ENCODE data around the gene ARMC6.
"Not testable (repeated sequence)": the region's sequence is repeated elsewhere in the genome, so short reads cannot be mapped to it uniquely, and the experiment has no call there.

ARMC6 gene

DNA sequence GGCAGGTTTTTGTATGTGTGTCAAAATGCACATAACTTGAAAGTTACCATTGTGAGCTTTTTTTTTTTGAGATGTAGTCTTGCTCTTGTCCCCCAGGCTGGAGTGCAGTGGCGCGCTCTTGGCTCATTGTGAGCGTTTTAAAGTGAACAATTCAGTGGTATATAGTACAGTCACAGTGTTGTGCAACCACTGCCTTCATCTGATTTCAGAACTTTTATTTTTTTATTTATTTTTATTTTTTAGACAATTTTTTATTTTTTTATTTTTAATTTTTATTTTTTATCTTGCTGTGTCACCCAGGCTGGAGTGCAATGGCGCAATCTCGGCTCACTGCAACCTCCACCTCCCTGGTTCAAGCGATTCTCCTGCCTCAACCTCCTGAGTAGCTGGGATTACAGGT lies 45.4 kb downstream of the ARMC6 start:
- DNase-seq: no peak

DNA sequence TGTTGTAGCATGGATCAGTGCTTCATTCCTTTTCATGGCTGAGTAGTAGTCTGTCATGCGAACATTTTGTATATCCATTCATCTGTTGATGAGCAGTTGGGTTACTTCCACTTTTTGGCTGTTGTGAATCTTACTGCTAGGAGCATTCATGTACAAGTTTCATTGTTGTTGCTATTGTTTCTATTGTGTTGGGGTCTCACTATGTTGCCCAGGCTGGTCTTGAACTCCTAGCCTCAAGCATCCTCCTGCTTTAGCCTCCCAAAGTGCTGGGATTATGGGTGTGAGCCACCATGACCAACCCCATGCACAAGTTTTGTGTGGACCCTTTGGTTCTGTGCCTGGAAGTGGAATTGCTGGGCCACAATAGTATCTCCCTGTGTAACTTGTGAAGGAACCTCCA lies 46.2 kb downstream of the ARMC6 start:
- DNase-seq: no peak

GRCh38 chr19:19081642-19082151 lies 48.3 kb downstream of the ARMC6 start:
- no peak for DNase-seq

DNA sequence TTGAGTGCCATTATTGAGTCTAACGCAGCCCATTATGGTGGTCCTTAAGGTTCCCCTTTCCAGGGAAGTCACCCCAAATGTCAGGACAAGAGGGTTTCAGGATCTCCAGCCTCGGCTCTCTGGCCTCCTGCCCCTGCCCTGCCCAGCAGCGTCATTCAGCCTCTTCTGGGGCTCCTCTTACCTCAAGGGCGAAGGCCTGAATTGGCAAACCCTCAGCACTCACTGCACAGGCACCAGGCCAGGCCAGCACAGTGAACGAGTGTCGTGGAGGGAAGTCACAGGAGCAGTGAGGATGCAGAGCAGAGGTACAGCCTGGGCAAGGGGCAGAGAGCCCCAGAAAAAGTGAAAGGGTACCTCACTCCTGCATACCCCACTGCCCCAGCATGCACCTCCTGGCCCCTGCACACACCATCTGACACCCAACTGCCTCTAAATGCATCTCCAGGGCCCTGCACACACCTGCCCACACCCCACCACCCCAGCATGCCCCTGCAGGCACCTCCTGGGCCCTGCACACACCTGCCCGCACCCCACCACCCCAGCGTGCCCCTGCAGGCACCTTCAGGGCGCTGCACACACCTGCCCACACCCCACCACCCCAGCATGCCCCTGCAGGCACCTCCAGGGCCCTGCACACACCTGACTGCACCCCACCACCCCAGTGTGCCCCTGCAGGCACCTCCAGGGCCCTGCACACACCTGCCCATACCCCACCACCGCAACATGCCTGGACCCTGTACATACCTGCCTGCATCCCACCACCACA lies 50.2 kb downstream of the ARMC6 start:
- DNase-seq: no peak

DNA sequence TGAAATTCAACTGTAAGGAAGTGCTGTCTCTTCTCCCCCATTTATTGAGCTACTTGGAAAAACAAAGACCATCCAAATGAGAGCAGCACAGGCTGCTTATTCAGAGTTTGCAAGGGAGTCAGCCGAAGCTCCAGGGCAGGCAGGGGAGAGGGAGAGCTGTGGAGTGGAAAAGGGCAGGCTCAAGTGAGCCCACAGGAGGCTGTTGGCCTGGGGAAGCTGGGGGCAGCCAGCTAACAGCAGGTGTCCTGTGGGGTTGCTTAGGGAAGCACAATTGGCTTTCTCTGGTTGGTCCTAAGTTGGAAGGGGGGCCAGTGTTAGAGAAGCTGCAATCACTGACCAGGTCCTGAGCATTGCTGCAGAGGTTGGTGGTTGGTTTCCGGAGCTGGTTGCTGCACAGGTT lies 54.3 kb downstream of the ARMC6 start:
- DNase-seq: no peak

GRCh38 chr19:19094513-19094912 lies 61.1 kb downstream of the ARMC6 start:
- DNase-seq: no peak

- no peak for DNase-seq
Measured at GRCh38 chr19:19095691-19096090, 62.3 kb downstream of the ARMC6 start.

DNA sequence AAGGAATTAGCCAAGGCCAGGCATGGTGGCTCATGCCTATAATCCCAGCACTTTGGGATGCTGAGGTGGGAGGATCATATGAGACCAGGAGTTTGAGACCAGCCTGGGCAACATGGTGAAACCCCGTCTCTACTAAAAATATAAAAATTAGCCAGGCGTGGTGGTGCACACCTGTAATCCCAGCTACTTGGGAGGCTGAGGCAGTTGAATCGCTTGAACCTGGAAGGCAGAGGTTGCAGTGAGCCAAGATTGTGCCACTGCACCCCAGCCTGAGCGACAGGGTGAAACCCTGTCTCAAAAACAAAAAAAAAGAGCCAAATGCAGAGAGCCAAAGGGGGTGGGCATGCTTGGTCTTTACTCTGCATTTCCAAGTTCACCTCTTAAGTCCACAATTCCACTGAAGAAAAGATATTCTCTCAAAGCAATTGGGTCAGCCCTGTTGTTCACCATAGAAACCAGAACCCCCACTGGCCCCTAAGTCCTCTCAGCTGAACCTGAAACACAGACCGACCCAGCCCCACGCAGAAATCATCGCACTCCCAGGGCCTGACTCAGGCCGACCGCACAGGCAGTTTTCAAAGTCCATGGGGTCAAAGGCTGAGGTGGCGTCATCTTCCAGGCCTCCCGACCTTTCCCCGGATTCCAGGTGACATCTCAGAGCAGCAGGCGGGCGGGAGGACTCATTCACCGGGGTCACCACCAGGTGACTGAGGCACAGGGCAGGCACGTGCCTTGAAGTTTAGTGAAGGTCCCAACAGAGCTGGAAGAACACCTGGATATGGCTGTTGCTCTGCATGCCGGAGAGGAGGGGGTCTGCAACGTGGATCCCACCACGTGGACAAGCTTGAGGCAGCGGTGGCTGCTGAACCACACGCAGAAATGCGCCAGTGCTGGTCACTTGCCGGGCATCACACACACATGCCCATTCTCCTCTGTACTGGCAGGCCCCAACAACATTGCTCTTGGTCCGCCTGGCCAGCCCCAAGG lies 63.5 kb downstream of the ARMC6 start:
- DNase-seq: no peak

DNA sequence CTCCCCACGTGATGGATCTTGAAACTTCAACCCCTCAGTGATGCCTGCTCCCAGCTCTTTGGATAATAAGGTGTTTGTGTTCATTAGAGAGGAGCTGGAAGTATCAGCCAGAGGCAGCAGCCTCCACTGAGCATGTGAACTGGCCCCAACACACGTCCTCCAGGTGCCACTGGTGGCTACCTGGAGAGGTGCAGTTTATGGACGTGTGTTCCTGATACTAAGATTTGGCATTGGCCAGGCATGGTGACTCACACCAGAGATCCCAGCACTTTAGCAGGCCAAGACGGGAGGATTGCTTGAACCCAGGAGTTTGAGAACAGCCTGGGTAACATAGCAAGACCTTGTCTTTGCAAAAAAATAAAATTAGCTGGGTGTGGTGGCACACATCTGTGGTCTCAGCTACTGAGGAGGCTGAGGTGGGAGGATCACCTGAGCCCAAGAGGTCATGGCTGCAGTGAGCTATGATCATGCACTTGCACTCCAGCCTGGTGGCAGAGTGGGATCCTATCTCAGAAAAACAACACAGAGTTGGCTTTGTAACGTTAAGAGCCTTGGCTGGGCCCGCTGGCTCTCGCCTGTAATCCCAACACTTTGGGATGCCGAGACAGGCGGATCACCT lies 64.8 kb downstream of the ARMC6 start:
- DNase-seq: no peak

- DNase-seq: no peak
Measured at GRCh38 chr19:19098703-19099632, 65.6 kb downstream of the ARMC6 start.

DNA sequence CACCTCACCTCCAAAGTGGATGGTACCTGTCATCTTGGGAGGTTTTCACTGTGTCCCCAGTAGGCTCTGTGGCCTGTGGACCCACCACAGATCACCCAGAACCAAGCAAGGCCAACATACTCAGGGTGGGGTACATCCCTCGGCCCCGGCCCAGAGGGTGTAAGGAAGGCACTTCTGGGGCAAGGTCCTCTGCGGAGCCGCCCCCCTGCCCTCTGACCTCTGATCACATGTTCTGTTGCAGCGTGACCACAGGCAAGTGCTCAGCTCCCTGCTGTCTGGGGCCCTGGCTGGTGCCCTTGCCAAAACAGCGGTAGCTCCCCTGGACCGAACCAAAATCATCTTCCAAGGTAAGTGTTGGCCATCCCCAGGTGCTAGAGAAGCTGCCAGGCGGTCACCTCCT lies 68.1 kb downstream of the ARMC6 start:
- no peak for DNase-seq

- DNase-seq: not testable (repeated sequence)
Measured at GRCh38 chr19:19102566-19102965, 69.2 kb downstream of the ARMC6 start.

GRCh38 chr19:19103167-19103566 lies 69.8 kb downstream of the ARMC6 start:
- no peak for DNase-seq

DNA sequence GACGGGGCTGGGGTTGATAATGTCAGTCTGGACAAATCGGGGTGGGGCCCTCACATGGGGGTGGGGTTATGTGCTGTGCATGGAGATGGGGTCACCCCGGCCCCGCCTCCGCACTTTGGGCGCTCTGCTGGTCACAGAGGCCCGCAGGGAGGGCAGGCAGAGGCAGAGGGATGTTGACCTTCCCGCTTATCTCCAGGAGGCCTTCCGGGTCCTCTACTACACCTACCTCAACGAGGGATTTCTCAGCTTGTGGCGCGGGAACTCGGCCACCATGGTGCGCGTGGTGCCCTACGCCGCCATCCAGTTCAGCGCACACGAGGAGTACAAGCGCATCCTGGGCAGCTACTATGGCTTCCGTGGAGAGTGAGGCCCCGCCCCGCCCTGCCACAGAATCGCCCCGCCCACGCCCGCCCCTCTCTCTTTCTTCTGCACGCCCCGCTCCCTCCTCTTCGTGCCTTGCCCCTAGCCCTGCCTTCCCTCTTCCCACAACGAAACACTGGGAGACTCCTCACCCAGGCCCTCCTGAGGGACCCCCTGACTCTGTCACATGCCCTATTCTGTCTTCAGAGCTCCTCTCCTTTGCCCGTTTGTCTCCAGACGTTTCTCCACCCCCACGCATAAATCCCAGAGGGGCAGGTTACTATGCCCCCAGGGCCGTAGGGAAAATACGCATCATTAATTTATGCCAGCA lies 72.1 kb downstream of the ARMC6 start:
- no peak for DNase-seq

DNA sequence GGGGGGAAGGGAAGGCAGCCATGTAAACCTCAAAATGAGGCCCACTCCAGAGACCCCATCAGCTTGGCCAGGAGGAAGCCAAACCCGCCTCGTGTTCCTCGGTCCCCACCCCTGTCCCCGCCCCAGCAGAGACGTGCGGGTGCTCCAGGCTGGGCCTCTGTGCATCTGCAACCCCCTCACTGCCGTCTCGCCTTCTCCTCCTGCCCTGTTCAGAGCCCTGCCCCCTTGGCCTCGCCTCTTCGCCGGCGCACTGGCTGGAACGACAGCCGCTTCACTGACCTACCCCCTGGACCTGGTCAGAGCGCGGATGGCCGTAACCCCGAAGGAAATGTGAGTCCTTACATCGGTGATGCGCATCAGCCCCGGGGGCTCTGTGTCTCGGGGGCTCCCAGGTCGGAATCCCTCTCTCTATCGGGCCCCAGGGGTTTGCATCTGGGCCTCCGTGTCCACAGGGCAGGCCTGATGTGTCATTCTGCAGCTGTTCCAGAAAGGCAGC lies 72.7 kb downstream of the ARMC6 start:
- DNase-seq: no peak

GRCh38 chr19:19106938-19107337 lies 73.5 kb downstream of the ARMC6 start:
- not testable (repeated sequence) for DNase-seq

- DNase-seq: no peak
Measured at GRCh38 chr19:19107654-19108053, 74.3 kb downstream of the ARMC6 start.
